ENCODE results near the gene CCDC138.

DNA sequence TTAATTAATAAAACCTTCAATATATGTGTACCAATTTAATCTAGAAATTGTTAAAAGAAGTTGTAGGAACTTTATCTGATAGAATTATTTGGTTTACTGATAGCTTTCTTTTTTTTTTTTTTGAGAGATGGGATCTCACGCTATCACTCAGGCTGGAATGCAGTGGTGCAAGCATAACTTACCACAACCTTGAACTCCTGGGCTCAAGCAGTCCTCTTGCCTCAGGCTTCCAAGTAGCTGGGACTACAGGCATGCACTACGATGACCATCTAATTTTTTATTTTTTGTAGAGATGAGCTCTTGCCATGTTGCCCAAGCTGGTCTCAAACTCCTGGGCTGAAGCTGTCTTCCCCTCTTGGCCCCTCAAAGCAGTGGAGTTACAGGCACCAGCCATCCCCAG is 66.8 kb downstream of the CCDC138 start:
- TF ChIP-seq, protein P1, sequence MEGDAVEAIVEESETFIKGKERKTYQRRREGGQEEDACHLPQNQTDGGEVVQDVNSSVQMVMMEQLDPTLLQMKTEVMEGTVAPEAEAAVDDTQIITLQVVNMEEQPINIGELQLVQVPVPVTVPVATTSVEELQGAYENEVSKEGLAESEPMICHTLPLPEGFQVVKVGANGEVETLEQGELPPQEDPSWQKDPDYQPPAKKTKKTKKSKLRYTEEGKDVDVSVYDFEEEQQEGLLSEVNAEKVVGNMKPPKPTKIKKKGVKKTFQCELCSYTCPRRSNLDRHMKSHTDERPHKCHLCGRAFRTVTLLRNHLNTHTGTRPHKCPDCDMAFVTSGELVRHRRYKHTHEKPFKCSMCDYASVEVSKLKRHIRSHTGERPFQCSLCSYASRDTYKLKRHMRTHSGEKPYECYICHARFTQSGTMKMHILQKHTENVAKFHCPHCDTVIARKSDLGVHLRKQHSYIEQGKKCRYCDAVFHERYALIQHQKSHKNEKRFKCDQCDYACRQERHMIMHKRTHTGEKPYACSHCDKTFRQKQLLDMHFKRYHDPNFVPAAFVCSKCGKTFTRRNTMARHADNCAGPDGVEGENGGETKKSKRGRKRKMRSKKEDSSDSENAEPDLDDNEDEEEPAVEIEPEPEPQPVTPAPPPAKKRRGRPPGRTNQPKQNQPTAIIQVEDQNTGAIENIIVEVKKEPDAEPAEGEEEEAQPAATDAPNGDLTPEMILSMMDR (conservative IDR thresholded peaks at IDR 0.05; ENCODE audit: low read length) = no peak
- no peak for TF ChIP-seq EZH2phosphoT487 (IDR thresholded peaks at IDR 0.05; ENCODE audit: borderline replicate concordance, low read depth, low read length)
